Measurements from ENCODE around the gene DEPDC1B.

DEPDC1B gene

DNA sequence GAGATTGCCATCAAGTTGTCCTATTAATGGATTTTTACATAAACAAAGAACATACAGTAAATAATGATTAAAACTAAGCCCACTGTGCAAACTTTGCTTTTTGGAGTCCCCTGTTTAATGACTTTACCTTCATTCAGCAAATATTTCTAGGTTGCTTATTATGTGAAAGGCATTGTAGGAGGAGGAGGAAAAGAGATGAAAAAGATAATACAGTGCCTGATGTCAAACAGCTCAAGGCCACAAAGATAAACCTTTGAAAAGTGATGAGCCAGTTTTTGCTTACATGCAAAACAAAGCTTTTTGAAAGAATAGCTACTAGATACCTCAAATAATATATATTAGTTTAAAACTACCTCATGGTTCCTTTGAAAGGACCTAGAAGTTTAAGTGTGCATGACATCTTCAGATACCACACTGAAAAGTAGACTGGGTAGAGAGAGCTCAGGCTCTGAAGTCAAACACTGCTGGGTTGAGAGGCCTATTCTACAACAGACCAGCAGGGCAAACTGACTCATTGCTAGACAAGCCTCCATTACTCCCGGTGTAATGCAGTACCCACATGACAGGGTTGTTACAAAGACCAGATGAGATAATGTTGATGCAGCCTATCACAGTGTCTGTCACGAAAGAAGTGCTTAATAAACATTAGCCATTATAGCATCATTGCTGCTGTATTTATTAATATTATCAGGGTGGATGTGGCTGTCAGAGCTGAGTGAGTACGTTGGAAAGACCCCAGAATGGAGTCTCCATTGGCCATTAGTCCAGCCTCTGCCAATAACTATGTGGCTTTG lies 11.8 kb downstream of the DEPDC1B start:
- H3K27ac ChIP-seq (ENCODE audit: extremely low read depth, low read depth, low read length): no peak overlapping the region
- ChIA-PET CTCF (interaction anchor here (0.6 to 5.9 kb wide), 12 partner anchors 9 to 1137 kb away, joined by 3 to 32 read pairs (median 4); partner anchors contain the start of gene DEPDC1B), POLR2A (interaction anchor here (1.2 kb wide), 1 partner anchor 12 kb away, joined by 5 read pairs; the partner anchor contains the start of gene DEPDC1B)
- H3K4me3 ChIP-seq (ENCODE audit: low read depth, low read length): no peak overlapping the region
- H3K9me3 ChIP-seq (ENCODE audit: control insufficient read depth, insufficient read depth, low read depth, low read length): no peaks in the 10 kb centered on the region
- TF ChIP-seq PRDM2 (tag by site-specific recombination; IDR thresholded peaks at IDR 0.05; ENCODE audit: borderline replicate concordance) (no peak), ZNF76 (tag by site-specific recombination; IDR thresholded peaks at IDR 0.05; ENCODE audit: borderline replicate concordance, low read depth) (no peak), ZSCAN16 (tag by site-specific recombination; IDR thresholded peaks at IDR 0.05) (peak; percentile 82; the same call in 1 of the 2 replicates), FEZF1 (tag by site-specific recombination; IDR thresholded peaks at IDR 0.05) (no peak), KLF9 (tag by site-specific recombination; IDR thresholded peaks at IDR 0.05; ENCODE audit: low read depth) (no peak), ZNF23 (tag by site-specific recombination; IDR thresholded peaks at IDR 0.05; ENCODE audit: borderline replicate concordance) (no peak), ZBTB17 (tag by site-specific recombination; IDR thresholded peaks at IDR 0.05) (0 out of 2 replicates have a peak, but pooled peaks have one; percentile 18), SP7 (tag by site-specific recombination; IDR thresholded peaks at IDR 0.05) (no peak), ZNF660 (tag by site-specific recombination; IDR thresholded peaks at IDR 0.05) (peak; percentile 20; the same call in 1 of the 2 replicates)
- peaks cover 12 to 16% of the 10 kb centered on the region in 2 experiments for H3K36me3 ChIP-seq (ENCODE audit: control insufficient read depth in 2 of 2, insufficient read depth in 1 of 2, low read length in 2 of 2)
- no peaks in the 10 kb centered on the region; the same call in 1 of the 2 replicates for H3K4me1 ChIP-seq (ENCODE audit: control insufficient read depth, insufficient read depth, low read length)

DNA sequence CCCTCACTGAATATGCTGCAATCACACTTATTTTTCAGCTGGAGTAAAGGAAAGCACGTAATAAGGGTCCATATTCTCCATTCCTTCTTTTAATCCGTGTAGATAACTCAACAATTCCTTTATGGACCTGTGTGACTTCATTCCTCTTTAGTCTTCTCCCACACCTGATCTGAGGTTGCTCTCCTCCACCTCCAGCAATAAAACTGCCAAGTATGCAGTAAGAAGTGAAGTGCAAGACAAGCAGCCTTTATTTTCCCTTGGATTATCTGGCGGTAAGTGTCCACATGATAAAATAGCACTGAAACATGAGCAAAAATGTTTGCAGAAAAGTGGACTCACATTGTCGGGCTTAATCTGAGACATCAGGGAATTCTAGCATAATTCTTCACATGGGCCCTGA lies 13.8 kb downstream of the DEPDC1B start:
- Histone ChIP-seq H3K4me3 (ENCODE audit: low read depth, low read length) (no peak overlapping the region), H3K36me3 (ENCODE audit: control insufficient read depth in 2 of 2, insufficient read depth in 1 of 2, low read length in 2 of 2) (peaks cover 8 to 20% of the 10 kb centered on the region in 2 experiments; a peak in 2 of 3 replicates), H3K27ac (ENCODE audit: extremely low read depth, low read depth, low read length) (no peak overlapping the region), H3K4me1 (ENCODE audit: control insufficient read depth, insufficient read depth, low read length) (no peaks in the 10 kb centered on the region; the same call in 1 of the 2 replicates), H3K9me3 (ENCODE audit: control insufficient read depth, insufficient read depth, low read depth, low read length) (no peaks in the 10 kb centered on the region)
- POLR2A ChIA-PET: interaction anchor here (1.7 kb wide), 1 partner anchor 14 kb away, joined by 7 read pairs; the partner anchor contains the start of gene DEPDC1B
- CTCF ChIA-PET: interaction anchor here (1.0 to 5.9 kb wide), 2 partner anchors 12 to 16 kb away, joined by 4 to 32 read pairs; partner anchors contain the start of gene DEPDC1B
- no peak for TF ChIP-seq ZNF174 (tag by site-specific recombination; IDR thresholded peaks at IDR 0.05)
- TF ChIP-seq, protein P1, sequence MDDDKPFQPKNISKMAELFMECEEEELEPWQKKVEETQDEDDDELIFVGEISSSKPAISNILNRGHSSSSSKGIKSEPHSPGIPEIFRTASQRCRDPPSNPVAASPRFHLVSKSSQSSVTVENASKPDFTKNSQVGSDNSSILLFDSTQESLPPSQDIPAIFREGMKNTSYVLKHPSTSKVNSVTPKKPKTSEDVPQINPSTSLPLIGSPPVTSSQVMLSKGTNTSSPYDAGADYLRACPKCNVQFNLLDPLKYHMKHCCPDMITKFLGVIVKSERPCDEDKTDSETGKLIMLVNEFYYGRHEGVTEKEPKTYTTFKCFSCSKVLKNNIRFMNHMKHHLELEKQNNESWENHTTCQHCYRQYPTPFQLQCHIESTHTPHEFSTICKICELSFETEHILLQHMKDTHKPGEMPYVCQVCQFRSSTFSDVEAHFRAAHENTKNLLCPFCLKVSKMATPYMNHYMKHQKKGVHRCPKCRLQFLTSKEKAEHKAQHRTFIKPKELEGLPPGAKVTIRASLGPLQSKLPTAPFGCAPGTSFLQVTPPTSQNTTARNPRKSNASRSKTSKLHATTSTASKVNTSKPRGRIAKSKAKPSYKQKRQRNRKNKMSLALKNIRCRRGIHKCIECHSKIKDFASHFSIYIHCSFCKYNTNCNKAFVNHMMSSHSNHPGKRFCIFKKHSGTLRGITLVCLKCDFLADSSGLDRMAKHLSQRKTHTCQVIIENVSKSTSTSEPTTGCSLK (tag by site-specific recombination; IDR thresholded peaks at IDR 0.05): no peak
- no peak for TF ChIP-seq REPIN1 (tag by site-specific recombination; IDR thresholded peaks at IDR 0.05; ENCODE audit: low read depth)
- no peak for TF ChIP-seq ZNF561 (tag by site-specific recombination; IDR thresholded peaks at IDR 0.05; ENCODE audit: borderline replicate concordance)
- no peak for TF ChIP-seq ZNF394 (tag by site-specific recombination; IDR thresholded peaks at IDR 0.05; ENCODE audit: borderline replicate concordance)
- TF ChIP-seq ZNF184 (tag by site-specific recombination; IDR thresholded peaks at IDR 0.05): no peak
- TF ChIP-seq BCL11B (tag by site-specific recombination; IDR thresholded peaks at IDR 0.05; ENCODE audit: low read depth): no peak
- no peak for TF ChIP-seq ZNF626 (tag by site-specific recombination; IDR thresholded peaks at IDR 0.05)
- TF ChIP-seq ZNF555 (tag by site-specific recombination; conservative IDR thresholded peaks at IDR 0.05): no peak
- TF ChIP-seq, protein P2, sequence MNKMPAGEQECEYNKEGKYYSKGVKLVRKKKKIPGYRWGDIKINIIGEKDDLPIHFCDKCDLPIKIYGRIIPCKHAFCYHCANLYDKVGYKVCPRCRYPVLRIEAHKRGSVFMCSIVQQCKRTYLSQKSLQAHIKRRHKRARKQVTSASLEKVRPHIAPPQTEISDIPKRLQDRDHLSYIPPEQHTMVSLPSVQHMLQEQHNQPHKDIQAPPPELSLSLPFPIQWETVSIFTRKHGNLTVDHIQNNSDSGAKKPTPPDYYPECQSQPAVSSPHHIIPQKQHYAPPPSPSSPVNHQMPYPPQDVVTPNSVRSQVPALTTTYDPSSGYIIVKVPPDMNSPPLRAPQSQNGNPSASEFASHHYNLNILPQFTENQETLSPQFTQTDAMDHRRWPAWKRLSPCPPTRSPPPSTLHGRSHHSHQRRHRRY (tag by site-specific recombination; IDR thresholded peaks at IDR 0.05): no peak
- no peak for TF ChIP-seq MYNN (tag by site-specific recombination; IDR thresholded peaks at IDR 0.05; ENCODE audit: borderline replicate concordance)
- TF ChIP-seq ZNF140 (tag by site-specific recombination; IDR thresholded peaks at IDR 0.05): no peak
- TF ChIP-seq ZFP41 (tag by site-specific recombination; IDR thresholded peaks at IDR 0.05; ENCODE audit: borderline replicate concordance): no peak
- TF ChIP-seq ZNF776 (tag by site-specific recombination; IDR thresholded peaks at IDR 0.05; ENCODE audit: borderline replicate concordance): no peak
